Keratinocyte (primary cell): ENCODE measurements around the gene SH3PXD2A.

ENCODE experiments used
- EZH2 ChIP-seq: IDR thresholded peaks from one replicate; pipeline ENCODE4 v1.6.1; 2012; ENCODE audit warnings: inconsistent platforms, mild to moderate bottlenecking, low read length, moderate library complexity
- TF ChIP-seq, protein P1 (sequence below), 3 experiments: IDR thresholded peaks in 1 of 3; conservative IDR thresholded peaks in 1 of 3; optimal IDR thresholded peaks in 1 of 3; 2 replicates in 2 of 3; 3 replicates in 1 of 3; pipeline versions ENCODE3 to v1.5.1; 2011; ENCODE audit warnings: low read length in 3 of 3, mild to moderate bottlenecking in 3 of 3, moderate library complexity in 2 of 3, control low read depth in 1 of 3, inconsistent platforms in 1 of 3; ENCODE audit not compliant: insufficient read depth in 2 of 3; ENCODE audit errors: extremely low read depth in 1 of 3

DNA sequence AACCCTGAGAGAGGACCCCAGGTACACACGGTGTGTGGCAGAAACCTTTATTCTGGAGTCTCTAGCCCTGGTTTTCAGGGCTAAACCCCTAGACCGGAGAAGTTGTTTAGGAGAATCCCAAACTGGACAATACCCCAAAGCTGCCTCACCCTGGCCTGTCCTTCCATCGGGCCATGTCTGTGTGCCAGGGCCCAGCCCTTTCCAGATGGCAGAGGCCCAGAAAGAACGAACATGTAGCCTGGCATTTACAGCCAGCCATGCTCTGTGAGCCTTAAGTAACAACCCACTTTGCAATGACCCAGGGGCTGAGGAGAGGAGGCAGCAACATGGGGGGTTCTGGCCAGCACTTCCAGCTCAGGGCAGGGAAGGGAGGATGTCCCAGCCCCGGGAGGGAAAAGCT lies 219.8 kb downstream of the SH3PXD2A start:
- TF ChIP-seq, protein P1, sequence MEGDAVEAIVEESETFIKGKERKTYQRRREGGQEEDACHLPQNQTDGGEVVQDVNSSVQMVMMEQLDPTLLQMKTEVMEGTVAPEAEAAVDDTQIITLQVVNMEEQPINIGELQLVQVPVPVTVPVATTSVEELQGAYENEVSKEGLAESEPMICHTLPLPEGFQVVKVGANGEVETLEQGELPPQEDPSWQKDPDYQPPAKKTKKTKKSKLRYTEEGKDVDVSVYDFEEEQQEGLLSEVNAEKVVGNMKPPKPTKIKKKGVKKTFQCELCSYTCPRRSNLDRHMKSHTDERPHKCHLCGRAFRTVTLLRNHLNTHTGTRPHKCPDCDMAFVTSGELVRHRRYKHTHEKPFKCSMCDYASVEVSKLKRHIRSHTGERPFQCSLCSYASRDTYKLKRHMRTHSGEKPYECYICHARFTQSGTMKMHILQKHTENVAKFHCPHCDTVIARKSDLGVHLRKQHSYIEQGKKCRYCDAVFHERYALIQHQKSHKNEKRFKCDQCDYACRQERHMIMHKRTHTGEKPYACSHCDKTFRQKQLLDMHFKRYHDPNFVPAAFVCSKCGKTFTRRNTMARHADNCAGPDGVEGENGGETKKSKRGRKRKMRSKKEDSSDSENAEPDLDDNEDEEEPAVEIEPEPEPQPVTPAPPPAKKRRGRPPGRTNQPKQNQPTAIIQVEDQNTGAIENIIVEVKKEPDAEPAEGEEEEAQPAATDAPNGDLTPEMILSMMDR (optimal IDR thresholded peaks at IDR 0.05 in 1 of 3, IDR thresholded peaks at IDR 0.05 in 1 of 3, conservative IDR thresholded peaks at IDR 0.05 in 1 of 3; ENCODE audit: extremely low read depth in 1 of 3, insufficient read depth in 2 of 3, low read length in 3 of 3): no peak
- TF ChIP-seq EZH2: no peak
